ENCODE measurements around the gene SMIM14.
"Not testable (repeated sequence)": the region's sequence is repeated elsewhere in the genome, so short reads cannot be mapped to it uniquely, and the experiment has no call there.

SMIM14 gene

GRCh38 chr4:39502664-39503035 is 136.0 kb downstream of the SMIM14 start:
- DNase-seq (ENCODE audit: low read depth in 1 of 2, low spot score in 1 of 2): not testable (repeated sequence)

- no peak for DNase-seq (ENCODE audit: low read depth in 1 of 2, low spot score in 1 of 2)
These were observed 136.5 kb downstream of the SMIM14 start for GRCh38 chr4:39502019-39502663.

- no peak for DNase-seq (ENCODE audit: low read depth in 1 of 2, low spot score in 1 of 2)
These were observed 140.0 kb downstream of the SMIM14 start for GRCh38 chr4:39498727-39499020.

GRCh38 chr4:39497909-39498726 is 140.5 kb downstream of the SMIM14 start:
- DNase-seq (ENCODE audit: low read depth in 1 of 2, low spot score in 1 of 2): no peak

All from activated CD4-positive, alpha-beta T cell treated with anti-CD3 and anti-CD28 coated beads, Interleukin-2, amount 50 U/mL, for 24 hours (primary cell).